Smooth muscle cell of the brain vasculature (primary cell): ENCODE results near the gene MC2R.

ENCODE experiments used
- DNase-seq: peaks from one replicate; pipeline ENCODE4 v3.0.0-alpha.2; 2012; ENCODE audit warnings: low read depth, low spot score

Gene MC2R

DNA sequence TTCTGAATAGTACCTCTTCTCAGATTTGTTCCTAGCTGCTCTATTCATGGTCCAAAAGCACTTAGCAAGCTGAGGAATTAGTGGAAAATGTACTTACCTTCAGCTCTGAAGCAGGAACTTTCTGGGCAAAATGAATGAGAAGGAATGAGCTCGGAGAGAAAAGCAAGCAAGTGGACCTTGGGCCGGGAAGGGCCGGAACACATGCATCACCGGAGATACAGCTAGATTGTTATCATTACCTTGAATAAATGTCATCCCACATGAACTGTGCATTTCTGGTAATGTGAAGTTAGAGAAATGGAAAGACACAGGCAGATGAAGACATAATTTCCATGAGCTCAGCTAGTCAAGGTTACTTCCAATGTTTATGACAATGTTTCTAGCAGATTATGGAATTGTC lies at the start of gene MC2R:
MC2R (minus strand) TSS at position 146 of the 400 bp plus-strand sequence. CDS start 30,018 bp downstream, outside the sequence.
- no peak for DNase-seq

DNA sequence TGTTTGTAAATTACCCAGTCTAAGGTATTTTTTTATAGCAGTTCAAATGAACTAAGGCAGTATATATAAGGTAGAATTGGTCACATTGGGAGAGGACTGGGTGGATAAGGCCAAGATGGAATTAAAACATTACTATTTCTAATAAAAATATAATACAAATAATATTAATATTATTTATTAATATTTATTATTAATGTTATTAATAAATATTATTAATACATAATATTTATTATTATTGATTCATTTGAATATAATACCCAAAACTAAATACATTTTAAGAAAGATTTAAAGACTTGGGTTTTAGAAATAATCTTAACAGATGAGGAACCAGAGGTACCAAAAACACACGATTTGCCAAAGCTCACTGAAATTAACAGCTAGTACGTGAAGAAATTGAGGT lies 30.5 kb upstream of the MC2R start:
- no peak for DNase-seq

DNA sequence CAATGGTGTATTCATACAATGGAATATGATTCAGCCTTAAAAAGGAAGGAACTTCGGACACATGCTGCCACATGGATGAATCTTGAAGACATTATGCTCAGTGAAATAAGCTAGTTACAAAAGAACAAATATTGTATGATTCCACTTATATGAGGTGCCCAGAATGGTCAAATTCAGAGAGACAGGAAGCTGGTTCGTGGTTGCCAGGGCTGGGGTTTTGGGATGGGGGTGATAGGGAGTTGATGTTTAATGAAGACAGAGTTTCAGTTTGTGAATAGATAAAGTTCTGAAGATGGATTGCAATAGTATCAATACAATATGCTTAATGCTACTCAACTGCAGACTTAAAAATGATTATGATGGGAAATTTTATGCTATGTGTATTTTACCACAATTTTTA lies 28.0 kb upstream of the MC2R start:
- no peak for DNase-seq

DNA sequence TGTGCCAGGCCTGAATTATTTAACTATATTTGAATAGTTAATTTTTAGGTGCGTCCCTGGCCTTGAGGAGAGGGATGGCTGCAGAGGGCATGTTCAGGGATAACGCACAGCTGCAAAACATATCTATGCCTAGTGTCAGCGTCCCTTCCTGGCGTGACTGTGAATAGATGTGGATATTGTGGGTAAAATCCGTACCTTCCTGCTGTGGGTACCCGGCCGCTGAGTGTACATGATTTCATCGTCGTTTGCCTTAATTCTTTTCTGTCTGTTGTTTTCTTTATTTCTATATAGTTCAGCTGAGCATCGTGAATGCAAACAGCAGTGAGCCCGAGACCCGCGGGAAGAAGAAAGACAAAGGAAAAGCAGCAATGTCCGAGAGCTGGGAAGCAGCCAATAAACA lies 25.0 kb upstream of the MC2R start:
- DNase-seq = no peak

DNA sequence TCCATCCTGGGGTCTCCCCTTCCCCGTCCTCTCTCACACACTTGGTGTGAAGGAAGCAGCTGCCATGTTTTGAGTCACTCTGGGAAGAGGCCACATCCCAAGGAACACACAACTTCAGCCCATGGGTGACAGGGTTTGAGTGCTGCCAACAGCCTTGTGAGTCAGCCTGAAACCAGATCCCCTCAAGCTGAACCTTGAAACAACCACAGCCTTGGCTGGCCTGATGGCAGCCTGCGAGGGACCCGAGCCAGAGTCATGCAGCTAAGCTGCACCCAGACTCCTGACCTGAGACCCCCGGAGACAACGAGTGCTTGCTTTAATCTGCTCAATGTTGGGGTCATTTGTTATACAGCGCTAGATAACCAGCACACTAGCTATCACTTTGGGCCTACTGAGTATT lies 19.3 kb upstream of the MC2R start:
- DNase-seq = no peak

DNA sequence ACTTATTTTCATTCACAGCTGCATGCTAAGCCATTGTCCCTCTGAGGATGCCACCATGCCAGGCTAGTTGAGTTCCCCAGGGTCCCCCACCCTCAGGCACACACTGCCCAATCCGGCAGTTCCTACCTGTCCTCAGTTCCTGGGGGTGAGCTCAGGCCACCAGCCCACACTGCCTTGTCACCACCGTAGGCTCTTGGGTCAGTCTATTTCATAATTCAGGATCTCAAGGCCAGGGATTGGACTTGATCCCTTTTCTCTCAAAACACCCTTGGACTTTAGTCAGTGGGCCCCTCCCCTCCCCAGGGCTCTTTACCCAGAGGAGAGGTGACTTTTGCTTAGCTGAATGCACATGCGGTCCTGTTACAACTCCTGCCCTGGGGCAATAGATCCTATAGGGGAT lies 18.7 kb upstream of the MC2R start:
- DNase-seq = no peak

DNA sequence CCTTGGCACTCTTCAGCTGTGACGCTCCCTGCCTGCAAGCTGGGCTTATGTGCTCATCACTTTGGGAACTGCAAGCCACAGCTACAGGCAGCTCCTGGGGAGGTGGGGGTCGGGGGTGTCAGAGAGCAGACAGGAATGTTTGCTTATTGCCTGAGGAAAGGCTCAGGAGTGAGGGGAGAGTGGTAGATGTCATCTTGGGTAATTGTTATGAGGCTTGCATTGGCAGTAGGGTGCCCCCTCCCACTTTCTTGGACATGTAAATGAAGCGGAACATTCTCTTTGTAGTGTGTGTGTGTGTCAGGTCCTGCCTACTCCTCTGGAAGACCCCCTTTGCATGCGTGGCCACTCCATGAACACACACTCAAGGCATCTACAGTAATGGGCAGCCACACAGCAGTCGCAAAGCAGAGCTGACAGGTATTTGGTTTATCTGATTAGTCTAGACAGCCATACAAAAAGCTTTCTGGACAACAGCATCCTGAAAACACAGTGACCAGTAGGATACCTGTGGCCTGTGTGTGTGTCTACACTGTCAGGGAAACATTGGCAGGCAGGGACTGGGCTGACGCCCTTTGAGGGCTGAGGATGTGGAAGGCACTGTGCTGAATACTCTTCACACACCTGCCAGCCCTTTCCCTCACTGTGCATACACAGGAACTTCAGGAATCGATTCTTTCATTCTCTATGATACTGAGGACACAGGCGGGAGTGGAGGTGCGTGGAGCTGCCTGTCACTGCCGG lies 17.1 kb upstream of the MC2R start:
- no peak for DNase-seq

DNA sequence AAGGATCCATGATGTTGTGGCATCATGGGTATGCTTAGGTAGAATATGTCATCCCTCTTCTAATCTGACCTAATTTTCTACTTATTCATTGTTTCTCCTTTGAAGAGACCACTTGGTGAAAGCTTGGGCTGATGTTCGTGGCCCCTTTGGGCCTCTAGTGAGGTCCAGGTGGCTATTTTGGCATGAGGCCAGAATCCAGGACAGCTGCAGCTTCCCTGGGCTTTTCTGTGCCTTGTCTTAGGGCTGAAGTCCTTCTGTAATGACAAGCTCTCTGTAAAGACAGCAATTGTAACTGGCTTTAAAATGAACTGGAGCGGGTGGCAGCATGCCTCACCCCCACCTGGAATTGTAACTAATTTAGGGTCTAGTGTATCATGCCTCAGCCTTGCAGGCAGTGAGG lies 15.6 kb upstream of the MC2R start:
- no peak for DNase-seq

DNA sequence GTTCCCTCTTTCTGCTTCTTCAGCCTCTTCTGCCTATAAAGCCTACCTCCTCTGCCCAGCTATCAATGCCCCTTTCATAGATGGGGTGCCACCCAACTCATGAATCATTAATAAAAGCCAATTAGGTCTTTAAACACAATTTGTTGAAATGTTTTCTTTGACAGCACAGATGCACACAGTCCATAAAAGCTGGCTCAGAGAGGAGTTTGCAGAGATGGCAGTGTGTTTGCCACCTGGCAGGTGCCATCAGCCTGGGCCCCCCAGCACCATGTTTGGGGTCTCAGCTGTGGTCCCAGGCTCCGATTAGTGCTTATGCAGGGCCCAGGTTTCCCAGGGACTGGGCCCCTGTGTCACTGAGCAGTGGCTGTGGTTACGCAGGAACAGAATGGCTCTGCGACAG lies 7.9 kb upstream of the MC2R start:
- no peak for DNase-seq

DNA sequence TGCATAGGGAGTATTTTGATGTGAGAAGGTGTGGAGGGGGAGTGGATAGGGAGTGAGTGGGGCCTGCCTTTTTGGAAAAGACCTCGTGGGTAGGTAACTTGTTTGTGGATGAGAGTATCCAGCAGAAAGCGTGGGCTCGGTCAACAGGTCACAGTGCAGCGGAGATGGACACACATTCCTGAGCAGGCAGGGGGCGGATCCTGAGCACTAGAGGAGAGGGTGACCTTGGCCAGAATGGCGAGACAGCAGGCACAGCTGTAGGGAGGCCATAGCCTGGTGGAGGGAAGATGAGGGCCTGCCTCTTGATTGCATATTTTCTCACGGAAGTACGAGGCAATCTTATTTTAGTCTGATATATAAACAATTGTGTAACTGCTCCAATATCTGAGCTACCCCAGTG lies 3.6 kb upstream of the MC2R start:
- no peak for DNase-seq

DNA sequence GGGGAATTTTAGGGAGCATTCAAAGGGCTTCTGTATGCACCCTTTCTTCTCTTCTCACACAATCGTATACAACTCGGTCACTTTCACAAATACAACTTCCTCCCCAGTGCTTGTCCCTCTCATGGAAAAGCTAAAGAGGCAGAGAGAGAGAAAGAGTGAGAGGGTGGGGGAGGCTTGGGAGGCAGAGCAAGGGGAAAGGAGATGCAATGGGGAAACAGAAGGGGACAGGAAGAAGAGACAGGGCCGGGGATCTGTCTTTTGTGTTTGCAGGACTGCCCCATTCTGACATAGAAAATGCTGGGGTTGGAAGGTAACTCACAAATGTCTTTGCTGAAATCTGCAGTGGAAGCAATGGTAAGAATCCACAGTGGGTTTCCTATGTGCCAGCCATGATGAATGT lies 2.1 kb upstream of the MC2R start:
- no peak for DNase-seq

DNA sequence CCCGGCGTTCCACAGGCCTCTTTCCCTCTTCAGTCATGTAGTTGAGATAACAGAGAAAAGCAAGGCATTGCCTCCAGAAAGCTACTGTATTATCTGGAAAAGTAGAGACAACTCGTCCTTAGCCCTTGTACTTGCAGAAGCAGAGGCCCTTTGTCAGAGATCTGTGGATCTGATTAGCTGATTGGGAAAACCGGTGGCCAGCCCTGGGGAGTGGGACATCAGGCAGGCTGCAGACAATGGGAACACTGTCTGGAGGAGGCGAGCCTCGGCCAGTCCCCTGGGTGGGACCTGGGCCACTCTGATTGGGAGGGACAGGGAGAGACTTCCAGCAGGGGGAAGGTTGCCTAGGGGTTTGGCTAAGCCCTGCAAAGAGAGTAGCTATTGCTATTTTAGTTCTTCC lies 1.2 kb upstream of the MC2R start:
- DNase-seq = no peak

DNA sequence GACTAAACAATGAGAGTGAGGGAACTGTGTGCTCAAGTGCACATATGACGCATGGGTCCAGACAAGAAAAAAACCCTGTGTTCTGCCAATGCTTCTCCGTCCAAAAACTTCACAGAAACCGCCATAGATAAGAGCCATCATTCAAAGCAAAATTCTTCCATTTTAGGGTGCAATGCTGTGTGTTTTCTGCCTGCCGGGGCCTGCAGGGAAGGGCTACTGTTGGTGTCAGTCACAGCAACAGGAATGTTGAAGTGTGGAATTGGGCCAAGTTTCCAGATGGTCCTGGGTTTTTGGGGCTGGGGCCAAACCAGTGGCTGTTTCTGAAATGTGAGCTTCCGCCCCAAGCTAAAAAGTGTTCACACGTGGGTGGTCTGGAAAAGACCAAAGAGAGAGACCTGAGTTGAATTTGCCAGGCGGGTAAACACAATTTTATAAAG lies 677 bp upstream of the MC2R start:
- no peak for DNase-seq

DNA sequence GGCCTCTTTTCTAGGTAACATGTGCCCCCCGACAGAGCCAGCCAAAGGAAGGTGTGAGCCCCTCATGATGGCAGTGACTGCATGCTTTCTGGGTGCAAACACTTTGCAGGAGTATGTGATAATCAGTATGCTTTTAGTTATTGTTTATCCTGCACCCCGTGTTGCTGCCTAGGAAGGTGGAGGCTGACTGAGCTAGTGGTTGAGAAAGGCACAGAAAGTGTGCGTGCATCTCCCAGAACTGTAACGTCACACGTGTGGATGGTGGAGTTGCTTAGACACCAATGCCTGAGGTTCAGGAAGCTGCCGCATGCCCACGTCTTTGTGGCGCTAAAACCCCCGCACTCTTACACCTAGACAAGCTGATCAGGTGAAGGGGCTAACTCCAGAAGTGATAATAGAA lies 580 bp downstream of the MC2R start:
- no peak for DNase-seq

DNA sequence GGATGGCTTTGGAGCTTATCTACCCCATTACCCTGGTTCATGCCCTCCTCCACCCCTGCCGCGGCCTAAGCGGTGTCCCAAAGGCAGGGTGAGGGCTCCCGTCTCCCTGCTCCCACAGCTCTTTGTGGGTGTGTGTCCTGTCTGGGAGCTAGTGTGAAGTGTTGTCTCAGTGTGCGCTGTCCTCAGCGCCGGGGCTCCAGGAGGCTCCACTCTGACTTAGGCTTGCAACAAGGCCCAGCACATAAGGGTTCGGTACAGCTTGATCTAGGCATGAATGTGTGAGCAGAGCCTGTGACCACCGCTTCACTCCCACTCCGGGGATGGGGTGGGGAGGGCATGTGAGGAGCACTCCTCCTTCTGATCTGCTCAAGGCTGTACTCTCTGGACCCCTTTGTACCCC lies 1.2 kb downstream of the MC2R start:
- DNase-seq = no peak

DNA sequence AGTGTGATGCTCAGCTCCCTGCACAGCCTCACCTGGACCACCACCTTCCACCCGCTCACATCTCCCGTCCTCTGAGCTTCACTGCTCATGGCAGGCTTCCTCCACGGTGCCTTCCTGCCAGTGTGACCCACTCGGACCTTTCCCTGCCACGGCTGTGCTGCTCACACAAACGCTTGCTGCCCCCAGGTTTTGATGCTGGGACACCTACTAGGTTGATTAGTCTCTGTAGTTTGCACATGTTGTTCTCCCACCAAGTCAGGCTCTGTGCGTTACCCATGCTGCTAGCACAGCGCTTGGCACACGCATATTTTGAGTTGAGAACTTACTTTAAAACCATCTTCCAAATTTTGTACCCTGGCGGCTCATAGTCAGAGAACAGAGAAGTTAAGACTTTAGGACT lies 2.1 kb downstream of the MC2R start:
- no peak for DNase-seq

DNA sequence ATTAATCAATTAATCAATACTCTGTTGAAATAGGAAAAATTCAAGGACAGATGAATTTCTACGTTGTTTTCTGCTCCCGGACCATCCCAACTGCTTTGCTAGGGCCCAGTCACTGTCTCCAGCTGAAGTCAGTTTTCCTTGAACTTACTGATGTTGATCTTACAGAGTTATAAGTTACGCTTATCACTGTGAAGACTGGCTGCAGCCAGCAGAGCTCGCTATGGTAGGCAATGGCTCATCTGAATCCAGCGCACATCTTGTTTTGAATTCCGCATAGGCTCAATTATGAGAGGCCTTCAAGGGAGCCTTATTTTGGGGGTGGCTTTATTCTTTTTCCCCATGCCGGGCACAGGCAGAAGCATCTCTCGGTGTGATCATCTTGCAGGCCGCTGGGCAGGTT lies 2.7 kb downstream of the MC2R start:
- DNase-seq = no peak

DNA sequence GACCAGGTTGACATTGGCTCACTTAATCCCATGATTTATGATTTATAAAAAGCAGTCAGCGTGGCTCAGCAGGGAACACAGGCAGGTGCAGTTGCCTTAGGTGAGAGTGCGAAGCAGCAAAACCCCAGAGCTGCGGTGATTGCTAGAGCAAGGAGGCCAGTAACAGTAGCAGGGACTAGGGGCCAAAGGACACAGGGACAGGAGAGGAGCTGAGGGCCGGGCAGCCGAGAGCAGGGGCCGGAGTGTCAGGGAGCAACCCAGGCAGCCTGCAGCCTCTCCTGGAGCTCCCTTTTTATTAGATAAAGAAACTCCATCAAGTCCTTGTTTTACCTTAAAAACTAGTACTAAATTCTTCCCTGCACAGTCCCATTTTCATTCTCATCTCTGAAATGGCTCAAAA lies 4.3 kb downstream of the MC2R start:
- DNase-seq = no peak

DNA sequence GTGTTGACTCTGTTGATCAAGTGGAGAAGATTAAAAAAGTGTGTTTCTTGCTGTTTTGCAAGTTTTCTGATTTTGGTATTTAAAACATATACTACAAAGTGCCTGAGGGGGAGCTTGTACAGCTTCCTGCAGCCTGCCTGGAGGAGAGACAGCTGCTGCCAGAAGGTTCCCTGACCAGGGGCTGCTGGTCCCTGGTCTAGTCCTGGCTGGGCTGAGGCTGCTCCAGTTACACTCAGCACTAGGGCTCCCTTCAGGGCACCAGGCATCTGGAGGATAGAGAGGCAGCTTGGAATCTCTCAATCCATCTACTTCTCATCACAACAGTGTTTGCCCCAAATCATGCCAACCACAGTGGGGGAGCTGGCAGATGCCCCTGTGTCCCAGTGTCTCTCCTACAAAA lies 4.8 kb downstream of the MC2R start:
- DNase-seq = no peak

DNA sequence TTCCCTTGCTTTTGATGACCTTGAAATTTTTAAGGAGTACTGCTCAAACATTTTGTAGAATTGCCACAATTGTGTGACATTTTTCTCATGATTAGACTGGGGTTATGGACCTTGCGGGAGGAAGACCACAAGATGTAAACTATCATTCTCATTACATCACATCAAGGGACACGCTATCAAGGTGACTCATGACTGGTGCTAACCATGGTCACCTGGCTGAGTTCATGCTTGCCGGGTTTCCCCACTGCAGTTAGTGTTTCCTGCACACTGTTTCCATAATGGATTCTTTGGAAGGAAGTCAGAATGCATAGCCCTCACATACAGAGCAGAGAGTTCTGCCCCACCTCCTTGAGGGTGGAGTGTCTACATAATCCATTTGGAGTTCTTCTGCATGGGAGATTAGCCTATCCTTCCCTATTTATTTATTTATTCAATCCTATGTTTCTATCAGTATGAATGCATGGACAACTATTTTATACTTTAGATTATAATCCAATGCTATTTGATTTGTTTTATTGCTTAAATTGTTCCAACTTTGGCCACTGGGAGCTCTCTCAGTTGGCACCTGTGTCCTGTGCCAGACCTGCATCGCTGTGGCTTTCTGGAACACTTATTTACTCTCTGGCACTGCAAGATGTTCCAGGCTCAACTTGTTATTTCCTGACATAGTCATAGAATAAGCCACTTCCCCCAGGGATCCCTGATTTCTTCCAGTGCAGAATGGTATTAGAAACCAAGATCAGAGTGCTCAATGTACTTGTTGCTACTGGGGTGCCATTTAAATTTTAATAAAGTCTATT lies 6.0 kb downstream of the MC2R start:
- DNase-seq = no peak

DNA sequence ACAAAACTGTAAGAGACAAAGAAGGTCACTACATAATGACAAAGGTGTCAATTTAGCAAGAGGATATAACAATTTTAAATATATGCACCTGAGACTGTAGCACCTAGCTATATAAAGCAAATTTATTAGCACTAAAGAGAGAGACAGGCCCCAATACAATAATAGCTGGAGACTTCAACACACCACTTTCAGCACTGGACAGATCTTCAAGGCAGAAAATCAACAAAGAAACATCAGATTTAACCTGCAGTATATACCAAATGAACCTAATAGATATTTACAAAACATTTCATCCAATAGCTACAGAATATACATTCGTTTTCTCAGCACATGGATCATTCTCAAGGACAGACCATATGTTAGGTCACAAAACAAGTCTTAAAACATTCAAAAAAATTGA lies 14.7 kb downstream of the MC2R start:
- no peak for DNase-seq

DNA sequence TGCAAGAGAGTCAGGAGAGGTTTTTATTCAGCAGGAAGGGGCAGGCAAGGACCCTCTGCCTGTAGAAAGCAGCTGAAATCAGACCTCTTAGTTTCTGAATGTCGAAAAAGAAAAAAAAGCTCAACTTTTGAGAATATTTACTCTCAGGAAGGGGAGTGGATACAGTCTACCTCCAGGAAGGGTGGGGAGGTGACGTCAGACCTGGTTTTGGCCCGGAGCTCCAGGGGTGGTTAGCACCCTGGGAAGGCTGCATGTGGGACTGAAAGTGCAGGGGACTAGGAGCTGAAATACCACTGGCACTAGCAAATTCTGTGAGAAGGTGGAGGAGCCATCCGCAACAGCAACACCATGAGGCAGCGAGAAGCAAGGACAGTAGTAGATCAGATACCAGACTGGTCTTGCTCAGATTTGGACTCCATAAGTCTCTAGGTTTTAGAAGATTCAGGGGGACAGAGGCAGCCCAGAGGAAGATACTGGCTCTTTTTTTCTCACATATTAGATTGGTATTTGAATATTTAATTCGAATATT lies 19.8 kb downstream of the MC2R start:
- DNase-seq = no peak

DNA sequence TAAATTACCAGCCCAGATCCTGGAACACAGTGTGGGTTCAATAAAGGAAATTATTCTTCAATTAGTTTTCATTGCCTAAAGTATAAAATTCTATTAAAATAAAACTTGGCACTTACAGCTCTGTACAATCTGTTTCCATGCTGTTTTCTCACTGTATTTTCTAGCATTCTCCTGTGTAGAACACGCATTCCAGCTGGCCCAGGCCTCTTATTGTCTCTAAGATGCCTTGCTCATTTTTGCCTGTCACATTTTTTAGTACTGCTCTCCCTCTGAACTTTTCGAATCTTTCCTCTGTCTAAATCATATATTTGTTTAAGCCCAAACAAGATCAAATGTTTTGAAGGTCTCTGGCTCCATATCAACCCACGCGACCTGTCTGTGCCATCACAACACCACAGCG lies 20.8 kb downstream of the MC2R start:
- DNase-seq = no peak
